GM21786 (cell line): ENCODE results near the gene RGMA.
A peak's percentile ranks its signal among the peaks of the same experiment; 100 is the strongest.
"Not testable (repeated sequence)": the region's sequence is repeated elsewhere in the genome, so short reads cannot be mapped to it uniquely, and the experiment has no call there.

Experiments
- ATAC-seq: cut with Tn5 transposase; IDR thresholded peaks from one replicate; pipeline ENCODE4 v1.9.1; 2021; ENCODE audit not compliant: unreplicated experiment

The RGMA gene

DNA sequence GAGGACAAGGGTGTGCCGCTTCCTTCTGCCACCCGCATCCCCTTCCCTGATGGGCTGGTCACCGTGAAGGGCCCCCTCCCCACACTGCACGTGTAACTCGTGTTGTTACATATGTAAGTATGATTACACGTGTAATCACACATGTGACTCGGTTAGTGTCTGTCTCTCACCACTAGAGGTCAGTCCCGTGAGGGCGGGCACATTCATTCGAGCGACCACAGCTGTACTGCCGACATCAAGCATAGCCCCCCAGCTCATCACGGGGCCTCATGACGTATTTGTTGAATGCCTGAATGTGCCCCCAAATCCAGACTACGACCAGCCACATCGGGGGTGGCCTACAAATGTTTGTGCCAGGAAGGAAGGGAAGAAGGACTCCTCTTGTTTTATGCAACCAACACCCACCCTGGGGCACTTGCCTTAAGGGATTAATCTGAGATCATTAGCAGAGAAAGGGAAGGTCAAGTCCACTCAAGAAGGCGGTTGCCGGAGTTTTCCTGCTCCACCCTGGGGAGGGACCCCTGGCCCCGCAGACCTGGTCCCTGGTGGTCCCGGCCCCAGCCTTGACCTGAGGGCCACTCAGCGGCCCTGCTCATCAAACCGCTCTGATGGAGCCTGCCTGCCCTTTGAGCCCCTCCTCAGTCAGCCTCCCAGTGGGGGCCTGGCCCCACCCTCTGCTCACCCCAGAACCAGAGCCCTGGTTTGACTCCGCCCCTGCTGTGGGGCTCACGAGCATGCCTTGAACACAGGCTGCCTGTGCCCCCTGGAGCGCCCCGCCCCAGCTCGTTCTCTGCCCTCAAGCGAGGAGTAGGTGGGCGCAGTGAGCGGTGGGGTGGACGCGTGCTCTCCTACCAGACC lies 52.8 kb downstream of the RGMA start:
- ATAC-seq = peak; percentile 76

GRCh38 chr15:93035092-93035915 lies 53.7 kb downstream of the RGMA start:
- ATAC-seq = peak; percentile 11

DNA sequence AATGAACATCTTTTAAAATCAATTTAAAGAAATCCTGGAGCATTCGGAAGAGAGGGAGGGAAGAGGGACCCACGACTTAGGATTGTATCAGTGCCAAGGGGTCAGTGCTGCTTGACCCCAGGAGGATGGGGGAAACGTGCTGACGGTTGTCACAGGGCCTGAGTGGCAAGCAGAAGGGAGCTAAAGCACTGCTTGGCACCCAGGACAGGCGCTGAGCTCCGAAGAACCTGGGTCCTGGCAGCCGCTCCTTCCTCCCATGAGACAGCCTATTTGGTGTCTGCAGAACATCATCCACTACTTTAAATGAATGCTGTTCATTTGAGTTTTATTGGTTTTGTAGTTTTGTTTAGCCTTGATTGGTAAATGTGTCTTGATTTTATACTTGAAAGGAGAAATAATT lies 54.5 kb downstream of the RGMA start:
- no peak for ATAC-seq

DNA sequence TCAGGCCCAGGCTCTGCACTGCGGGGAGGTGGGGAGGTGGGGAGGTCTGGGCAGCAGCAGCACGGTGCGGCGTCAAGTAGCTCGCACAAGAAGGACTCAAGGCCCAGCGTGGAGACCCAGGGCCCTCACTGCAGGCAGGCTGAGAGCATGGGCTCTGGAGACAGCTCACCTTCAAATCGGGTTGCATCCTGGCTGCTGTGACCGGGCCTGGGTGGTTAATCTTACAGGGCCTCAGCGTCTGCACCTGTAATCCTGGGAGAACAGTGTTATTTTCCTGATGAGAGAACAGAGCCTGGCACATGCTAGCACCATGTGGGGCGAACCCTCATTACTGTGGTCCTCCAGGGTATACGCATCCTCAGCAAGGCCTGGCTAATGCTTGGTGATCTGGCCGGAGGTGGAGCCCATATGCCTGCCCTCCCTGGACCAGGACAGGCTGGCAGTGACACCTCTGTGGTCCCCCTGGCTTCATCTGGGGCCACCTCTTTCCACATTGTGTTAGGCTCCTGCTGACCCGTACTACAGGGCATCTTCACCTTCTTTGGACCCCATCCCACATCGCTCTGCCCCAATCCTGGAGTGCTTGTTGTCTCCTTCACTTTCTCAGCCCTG lies 55.5 kb downstream of the RGMA start:
- no peak for ATAC-seq

DNA sequence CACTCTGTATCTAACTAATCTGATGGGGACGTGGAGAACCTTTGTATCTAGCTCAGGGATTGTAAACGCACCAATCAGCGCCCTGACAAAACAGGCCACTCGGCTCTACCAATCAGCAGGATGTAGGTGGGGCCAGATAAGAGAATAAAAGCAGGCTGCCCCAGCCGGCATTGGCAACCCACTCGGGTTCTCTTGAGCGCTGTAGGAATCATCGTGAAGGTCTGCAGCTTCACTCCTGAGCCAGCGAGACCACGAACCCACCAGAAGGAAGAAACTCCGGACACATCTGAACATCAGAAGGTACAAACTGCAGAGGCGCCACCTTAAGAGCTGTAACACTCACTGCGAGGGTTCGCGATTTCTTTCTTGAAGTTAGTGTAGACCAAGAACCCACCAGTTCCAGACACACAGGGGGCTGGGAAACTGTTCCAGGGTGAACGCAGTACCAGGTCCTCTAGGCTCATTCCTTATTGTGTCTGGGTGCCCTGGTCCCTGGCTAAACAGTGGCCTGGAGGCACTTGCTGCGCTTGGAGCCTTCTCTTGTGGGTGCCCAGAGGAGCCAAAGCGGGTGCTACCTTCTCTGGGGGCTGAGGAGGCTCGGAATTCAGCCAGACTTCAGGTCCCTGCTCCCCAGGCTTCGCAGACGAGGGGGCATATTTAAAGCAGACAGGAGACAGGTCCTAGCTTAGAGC lies 56.4 kb downstream of the RGMA start:
- not testable (repeated sequence) for ATAC-seq

DNA sequence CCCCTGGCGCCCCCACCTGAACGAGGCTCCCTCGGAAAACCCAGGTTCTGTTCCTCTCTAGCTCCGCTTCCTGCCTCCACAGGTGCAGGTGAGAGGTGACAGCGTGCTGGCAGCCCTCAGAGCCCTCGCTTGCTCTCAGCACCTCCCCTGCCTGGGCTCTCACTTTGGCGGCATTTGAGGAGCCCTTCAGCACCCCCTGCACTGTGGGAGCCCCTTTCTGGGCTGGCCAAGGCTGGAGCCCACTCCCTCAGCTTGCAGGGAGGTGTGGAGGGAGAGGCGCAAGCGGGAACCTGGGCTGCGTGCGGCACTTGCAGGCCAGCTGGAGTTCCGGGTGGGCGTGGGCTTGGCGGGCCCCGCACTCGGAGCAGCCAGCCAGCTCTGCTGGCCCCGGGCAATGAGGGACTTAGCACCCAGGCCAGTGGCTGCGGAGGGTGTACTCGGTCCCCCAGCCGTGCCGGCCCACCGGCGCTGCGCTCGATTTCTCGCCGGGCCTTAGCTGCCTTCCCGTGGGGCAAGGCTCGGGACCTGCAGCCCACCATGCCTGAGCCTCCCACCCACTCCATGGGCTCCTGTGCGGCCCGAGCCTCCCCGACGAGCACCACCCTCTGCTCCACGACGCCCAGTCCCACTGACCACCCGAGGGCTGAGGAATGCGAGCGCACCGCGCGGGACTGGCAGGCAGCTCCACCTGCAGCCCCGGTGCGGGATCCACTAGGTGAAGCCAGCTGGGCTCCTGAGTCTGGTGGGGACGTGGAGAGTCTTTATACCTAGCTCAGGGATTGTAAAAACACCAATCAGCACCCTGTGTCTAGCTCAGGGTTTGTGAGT lies 57.2 kb downstream of the RGMA start:
- ATAC-seq = not testable (repeated sequence)

GRCh38 chr15:93031103-93031464 lies 57.9 kb downstream of the RGMA start:
- no peak for ATAC-seq

DNA sequence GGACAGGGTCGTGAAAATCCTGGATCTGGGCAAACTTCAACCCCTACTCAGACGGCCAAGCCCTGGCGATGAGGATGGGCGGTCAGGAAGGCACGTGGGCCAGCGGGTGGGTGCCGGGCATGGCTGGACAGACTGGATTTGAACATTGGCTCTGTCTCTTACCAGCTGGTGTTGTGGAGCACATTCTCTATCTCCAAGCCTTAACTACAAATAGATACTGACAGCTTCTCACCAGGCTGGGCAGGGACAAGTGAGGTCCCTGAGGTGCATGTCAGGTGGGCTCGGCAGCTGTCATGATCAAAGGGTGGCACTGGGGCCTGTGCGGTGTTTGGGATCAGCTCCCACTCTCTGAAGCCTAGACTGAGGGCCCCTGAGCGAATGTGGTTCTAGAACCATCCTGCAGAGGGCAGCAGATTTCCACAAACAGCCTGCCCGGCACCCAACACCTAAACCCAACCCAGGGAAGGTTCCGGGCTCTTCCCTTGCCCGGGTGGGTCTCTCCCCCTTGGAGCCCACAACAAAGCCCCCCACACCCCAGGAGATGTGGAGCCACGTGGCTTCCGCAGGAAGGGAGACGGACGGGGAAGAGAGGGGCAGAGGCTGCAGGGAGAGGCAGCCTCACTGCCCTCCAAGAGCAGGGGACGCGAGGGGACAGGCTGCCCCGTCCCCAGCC lies 58.4 kb downstream of the RGMA start:
- peak; percentile 76 for ATAC-seq

- no peak for ATAC-seq
Observed at GRCh38 chr15:93029836-93030429, 59.1 kb downstream of the RGMA start.

- no peak for ATAC-seq
Observed at GRCh38 chr15:93029214-93029835, 59.7 kb downstream of the RGMA start.

DNA sequence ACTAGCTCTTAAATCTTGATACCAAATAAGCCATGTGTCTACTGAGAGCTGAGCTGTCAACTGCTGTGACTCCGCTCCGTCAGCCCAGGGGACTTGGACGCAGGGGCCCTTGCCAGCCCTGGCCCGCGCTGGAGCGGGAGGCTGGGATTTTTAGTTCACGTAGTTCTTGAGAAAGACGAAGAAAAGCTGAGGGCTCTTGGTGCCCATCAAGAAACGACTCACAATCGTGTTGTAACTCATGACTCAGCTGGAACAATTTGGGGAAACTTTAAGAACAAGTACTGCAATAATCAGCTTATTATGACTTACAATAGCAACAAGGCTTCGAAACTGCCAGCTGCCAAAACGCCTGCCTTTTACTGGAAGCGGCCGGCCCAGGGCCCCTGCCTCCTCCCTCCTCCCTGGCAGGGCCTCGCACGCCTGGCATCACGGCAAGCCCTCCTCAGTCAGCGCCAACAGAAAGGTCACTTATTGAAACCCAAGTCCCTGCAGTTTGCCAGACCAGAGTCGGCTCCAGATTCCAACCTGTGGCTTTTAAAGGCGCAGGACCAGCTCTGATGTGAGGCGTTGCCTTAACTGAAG lies 60.3 kb downstream of the RGMA start:
- ATAC-seq = no peak

DNA sequence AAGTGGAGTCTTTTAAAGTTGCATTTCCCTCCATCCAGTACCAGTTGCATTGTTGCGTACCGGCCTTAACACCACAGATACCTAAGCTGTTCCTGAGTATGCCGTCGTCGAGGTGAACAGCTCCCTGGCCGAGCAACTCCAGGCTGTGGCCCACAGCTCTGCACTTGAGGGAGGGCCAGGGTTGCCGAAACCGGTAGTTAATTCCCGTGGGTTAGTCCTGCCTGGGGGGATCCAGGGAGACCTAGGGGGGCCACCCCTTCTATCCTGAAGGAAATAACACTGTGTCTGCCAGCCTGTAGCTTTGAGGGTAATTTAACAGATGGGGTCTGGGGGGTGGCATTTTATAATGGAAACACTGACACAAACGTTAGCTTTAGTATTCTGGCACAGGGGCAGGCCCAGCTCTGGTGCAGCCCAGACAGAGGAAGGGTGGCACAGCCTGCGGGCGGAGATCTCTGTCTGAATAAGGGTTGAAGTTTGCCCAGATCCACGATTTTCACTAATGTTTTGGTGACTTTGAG lies 60.8 kb downstream of the RGMA start:
- no peak for ATAC-seq

GRCh38 chr15:93027413-93027812 lies 61.6 kb downstream of the RGMA start:
- ATAC-seq = no peak

- no peak for ATAC-seq
Observed at GRCh38 chr15:93026380-93026817, 62.6 kb downstream of the RGMA start.

- ATAC-seq = no peak
Observed at GRCh38 chr15:93025625-93025982, 63.4 kb downstream of the RGMA start.

- no peak for ATAC-seq
Observed at GRCh38 chr15:93024716-93025624, 64.0 kb downstream of the RGMA start.

DNA sequence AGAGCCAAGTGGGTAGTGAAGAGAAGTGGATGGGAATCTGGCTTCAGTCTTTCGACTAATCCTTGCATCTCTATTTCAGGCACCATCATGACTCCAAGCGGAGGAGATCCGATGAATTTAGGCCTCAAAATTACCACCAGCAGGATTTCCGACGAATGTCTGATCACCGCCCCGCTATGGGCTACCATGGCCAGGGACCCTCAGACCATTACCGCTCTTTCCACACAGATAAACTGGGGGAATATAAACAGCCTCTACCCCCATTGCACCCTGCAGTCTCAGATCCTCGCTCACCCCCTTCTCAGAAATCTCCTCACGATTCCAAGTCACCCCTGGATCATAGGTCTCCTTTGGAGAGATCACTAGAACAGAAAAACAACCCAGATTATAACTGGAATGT lies 64.7 kb downstream of the RGMA start:
- no peak for ATAC-seq
